RWPE2 (cell line): ENCODE data around the gene TRIO.

ENCODE experiments used
- ATAC-seq: fragments of 200-7000 bp; cut with Tn5 transposase; 3 replicates; pipeline ENCODE4 v1.9.1; 2021; ENCODE audit warnings: low read depth
- DNase-seq: peaks from one replicate; pipeline ENCODE4 v3.0.0-alpha.2; 2020; ENCODE audit warnings: low spot score
- H3K27ac ChIP-seq: fragments of 450-650 bp; 2 replicates; pipeline ENCODE4 v1.5.1; 2017; ENCODE audit warnings: mild to moderate bottlenecking; ENCODE audit not compliant: poor library complexity, severe bottlenecking
- H3K27me3 ChIP-seq: fragments of 250-450 bp; sonication (Bioruptor Pico); 2 replicates; pipeline ENCODE4 v1.5.1; 2021; ENCODE audit warnings: mild to moderate bottlenecking, moderate library complexity; ENCODE audit not compliant: insufficient read depth, poor library complexity, severe bottlenecking
- H3K36me3 ChIP-seq: fragments of 250-450 bp; sonication (Bioruptor Pico); 2 replicates; pipeline ENCODE4 v1.5.1; 2020; ENCODE audit warnings: low read depth, mild to moderate bottlenecking, moderate library complexity
- H3K4me1 ChIP-seq: fragments of 250-450 bp; sonication (Bioruptor Pico); 2 replicates; pipeline ENCODE4 v1.5.1; 2021; ENCODE audit warnings: mild to moderate bottlenecking, moderate library complexity; ENCODE audit not compliant: insufficient read depth, poor library complexity, severe bottlenecking
- H3K4me3 ChIP-seq: fragments of 250-450 bp; sonication (Bioruptor Pico); 2 replicates; pipeline ENCODE4 v1.5.1; 2021; ENCODE audit warnings: mild to moderate bottlenecking, moderate library complexity; ENCODE audit not compliant: severe bottlenecking
- H3K9me3 ChIP-seq: fragments of 250-450 bp; sonication (Bioruptor Pico); 2 replicates; pipeline ENCODE4 v1.5.1; 2021; ENCODE audit warnings: mild to moderate bottlenecking, moderate library complexity; ENCODE audit not compliant: severe bottlenecking
- CTCF ChIP-seq: fragments of 450-650 bp; IDR thresholded peaks from one replicate; pipeline ENCODE4 v1.5.1; 2017; ENCODE audit warnings: mild to moderate bottlenecking, moderate library complexity; ENCODE audit not compliant: poor library complexity, severe bottlenecking

TRIO gene

GRCh38 chr5:14414007-14414406 is 270.9 kb downstream of the TRIO start:
- no peak for DNase-seq
- H3K27ac ChIP-seq: no peak overlapping the region
- H3K9me3 ChIP-seq: no peaks in the 10 kb centered on the region
- H3K36me3 ChIP-seq: peaks cover 85% of the 10 kb centered on the region
- TF ChIP-seq CTCF: no peak
- H3K4me1 ChIP-seq: no peaks in the 10 kb centered on the region
- H3K27me3 ChIP-seq: no peaks in the 10 kb centered on the region
- no peak for ATAC-seq
- H3K4me3 ChIP-seq: no peak overlapping the region

GRCh38 chr5:14414656-14415023 is 271.5 kb downstream of the TRIO start:
- Histone ChIP-seq H3K27me3 (no peaks in the 10 kb centered on the region), H3K36me3 (peaks cover 85% of the 10 kb centered on the region), H3K4me1 (no peaks in the 10 kb centered on the region), H3K9me3 (no peaks in the 10 kb centered on the region), H3K27ac (no peak overlapping the region), H3K4me3 (no peak overlapping the region)
- TF ChIP-seq CTCF: no peak
- DNase-seq (no peak), ATAC-seq (no peak)

GRCh38 chr5:14415024-14415697 is 272.0 kb downstream of the TRIO start:
- H3K9me3 ChIP-seq: no peaks in the 10 kb centered on the region
- peaks cover 85% of the 10 kb centered on the region for H3K36me3 ChIP-seq
- no peak overlapping the region for H3K27ac ChIP-seq
- TF ChIP-seq CTCF: no peak
- ATAC-seq (no peak), DNase-seq (no peak)
- no peak overlapping the region for H3K4me3 ChIP-seq
- no peaks in the 10 kb centered on the region for H3K27me3 ChIP-seq
- H3K4me1 ChIP-seq: no peaks in the 10 kb centered on the region

DNA sequence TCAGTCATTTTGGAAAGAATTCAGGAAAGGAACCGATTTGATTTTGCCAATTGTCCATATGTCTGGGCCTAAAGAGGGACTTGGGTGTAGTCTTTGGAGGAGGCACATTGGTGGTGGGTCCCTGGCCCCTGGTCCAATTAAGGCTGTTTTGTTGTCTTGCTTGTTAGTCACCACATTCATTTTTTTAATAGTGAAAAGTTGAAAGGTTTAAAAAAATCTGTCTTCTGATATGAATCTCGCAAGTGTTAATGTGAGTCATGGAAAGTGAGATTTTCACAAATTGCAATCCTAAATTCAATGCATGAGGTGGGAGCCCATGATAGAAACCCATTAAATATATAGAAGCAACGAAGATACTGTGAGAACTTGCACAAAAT is 272.5 kb downstream of the TRIO start:
- no peaks in the 10 kb centered on the region for H3K27me3 ChIP-seq
- no peak for DNase-seq
- no peaks in the 10 kb centered on the region for H3K9me3 ChIP-seq
- no peak for ATAC-seq
- H3K4me3 ChIP-seq: no peak overlapping the region
- no peak for TF ChIP-seq CTCF
- H3K36me3 ChIP-seq: peaks cover 85% of the 10 kb centered on the region
- H3K4me1 ChIP-seq: peaks cover 2% of the 10 kb centered on the region
- no peak overlapping the region for H3K27ac ChIP-seq

DNA sequence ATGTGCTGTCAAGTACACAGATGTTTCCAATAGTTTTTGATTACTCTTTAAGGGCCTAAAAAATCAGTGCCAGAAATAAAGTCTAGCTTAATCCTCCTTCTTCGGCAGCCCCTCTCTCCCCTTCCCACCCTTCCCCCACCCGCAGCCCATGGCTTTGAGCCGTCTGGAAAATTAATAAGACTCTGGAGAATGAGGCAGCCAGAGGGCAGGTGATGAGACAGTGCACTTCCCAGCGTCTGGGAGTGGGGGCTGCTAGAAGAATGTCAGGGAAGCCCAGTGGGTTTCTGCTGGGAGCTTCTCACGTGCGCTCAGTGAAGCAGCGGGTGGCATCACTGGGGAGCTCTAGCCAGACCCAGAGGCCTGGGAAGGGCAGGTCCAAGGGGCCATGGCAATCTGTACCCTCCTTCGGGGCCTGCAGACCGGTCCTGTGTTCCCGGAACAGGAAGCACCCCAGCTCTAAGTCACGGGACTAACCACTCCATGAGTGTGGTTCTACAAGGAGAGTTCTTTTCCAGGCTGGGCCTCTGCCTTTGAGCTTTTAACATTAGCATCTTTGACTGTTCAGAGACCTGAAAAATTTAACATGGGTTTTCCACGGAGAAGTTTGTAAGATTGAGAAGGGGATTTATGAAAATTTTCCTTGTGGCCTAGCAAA is 273.6 kb downstream of the TRIO start:
- Histone ChIP-seq H3K27me3 (no peaks in the 10 kb centered on the region), H3K4me1 (peaks cover 11% of the 10 kb centered on the region), H3K27ac (no peak overlapping the region), H3K36me3 (peaks cover 84% of the 10 kb centered on the region), H3K4me3 (no peak overlapping the region), H3K9me3 (no peaks in the 10 kb centered on the region)
- ATAC-seq (no peak), DNase-seq (no peak)
- no peak for TF ChIP-seq CTCF
